HG03457 (cell line): ENCODE data around the gene MRGPRX1.
"Not testable (repeated sequence)": the region's sequence is repeated elsewhere in the genome, so short reads cannot be mapped to it uniquely, and the experiment has no call there.

Experiments
- ATAC-seq: cut with Tn5 transposase; IDR thresholded peaks from one replicate; pipeline ENCODE4 v1.9.1; 2021; ENCODE audit warnings: moderate number of reproducible peaks; ENCODE audit not compliant: unreplicated experiment

Gene MRGPRX1

GRCh38 chr11:18939314-18939713 is at the start of gene MRGPRX1:
MRGPRX1 (minus strand) TSS chr11:18939414; CDS start chr11:18934784, 4,630 bp downstream.
- ATAC-seq = no peak

GRCh38 chr11:18987454-18988231 is 48.4 kb upstream of the MRGPRX1 start:
- ATAC-seq = no peak

GRCh38 chr11:18986744-18987143 is 47.5 kb upstream of the MRGPRX1 start:
- ATAC-seq = no peak

GRCh38 chr11:18981897-18982296 is 42.7 kb upstream of the MRGPRX1 start:
- ATAC-seq = no peak

GRCh38 chr11:18974192-18974591 is 35.0 kb upstream of the MRGPRX1 start:
- ATAC-seq = no peak

GRCh38 chr11:18972336-18972735 is 33.1 kb upstream of the MRGPRX1 start:
- no peak for ATAC-seq

- ATAC-seq = no peak
Observed at GRCh38 chr11:18969720-18970119, 30.5 kb upstream of the MRGPRX1 start.

- ATAC-seq = no peak
Observed at GRCh38 chr11:18958221-18958910, 19.2 kb upstream of the MRGPRX1 start.

GRCh38 chr11:18956630-18957029 is 17.4 kb upstream of the MRGPRX1 start:
- no peak for ATAC-seq

- ATAC-seq = no peak
Observed at GRCh38 chr11:18936002-18936673, 3.1 kb downstream of the MRGPRX1 start.

- no peak for ATAC-seq
Observed at GRCh38 chr11:18934195-18934814, 4.9 kb downstream of the MRGPRX1 start.

GRCh38 chr11:18927550-18928322 is 11.5 kb downstream of the MRGPRX1 start:
- no peak for ATAC-seq

GRCh38 chr11:18925426-18925825 is 13.8 kb downstream of the MRGPRX1 start:
- not testable (repeated sequence) for ATAC-seq

GRCh38 chr11:18912883-18913282 is 26.3 kb downstream of the MRGPRX1 start:
- ATAC-seq = no peak

GRCh38 chr11:18907391-18907790 is 31.8 kb downstream of the MRGPRX1 start:
- ATAC-seq = no peak

- not testable (repeated sequence) for ATAC-seq
Observed at GRCh38 chr11:18900637-18901036, 38.6 kb downstream of the MRGPRX1 start.

- not testable (repeated sequence) for ATAC-seq
Observed at GRCh38 chr11:18900151-18900611, 39.0 kb downstream of the MRGPRX1 start.

- ATAC-seq = not testable (repeated sequence)
Observed at GRCh38 chr11:18891712-18892111, 47.5 kb downstream of the MRGPRX1 start.

GRCh38 chr11:18890615-18891014 is 48.6 kb downstream of the MRGPRX1 start:
- ATAC-seq = no peak
